HCT116 (cell line): ENCODE measurements around the gene ADRA1B. TPM values are rescaled to one million over a fixed set of nuclear protein-coding genes. Genes with fewer than 3 reads are reported as not detected.

Source experiments
- ATAC-seq: fragments of 200-7000 bp; cut with Tn5 transposase; 2 replicates; pipeline ENCODE4 v1.9.1; 2020; ENCODE audit warnings: mild to moderate bottlenecking, moderate library complexity
- BruUV-seq: library from RNA; stranded (reverse); fragments of 400-500 nt; replicated peaks from 2 replicates; lab custom pipeline; 2021; lab: Mats Ljungman, UMichigan
- CTCF ChIA-PET: fragments of 300-600 bp; sonication (Branson Sonifier 250); formaldehyde crosslinking; loops from one replicate; lab custom pipeline; 2021; ENCODE audit warnings: antibody characterized with exemption; lab: Charles Lee
- POLR2A ChIA-PET: fragments of 300-600, 350-600 bp; sonication (Branson Sonifier 250); formaldehyde crosslinking; loops from one replicate; lab custom pipeline; 2021; ENCODE audit warnings: antibody characterized with exemption; lab: Charles Lee
- RAD21 ChIA-PET, 2 experiments: fragments of 300-600 bp; sonication (Branson Sonifier 250); formaldehyde crosslinking; loops; one replicate each; lab custom pipeline; 2023; ENCODE audit warnings: low total read pairs in 2 of 2; ENCODE audit not compliant: uncharacterized antibody in 2 of 2, unreplicated experiment in 2 of 2, low non-redundant PET in 1 of 2; lab: Charles Lee
- DNase-seq: peaks from one replicate; pipeline ENCODE4 v3.0.0-alpha.2; 2010; ENCODE audit warnings: low read depth, low spot score
- H2AFZ ChIP-seq: fragments of 200-600 bp; shearing (Covaris generic), sonication (generic); 2 replicates; pipeline ENCODE4 v1.6.1; 2017; ENCODE audit warnings: low read depth, mixed run types, mixed read lengths, antibody characterized with exemption, low read length; ENCODE audit not compliant: poor library complexity, severe bottlenecking
- H3K27ac ChIP-seq: 2 replicates; pipeline ENCODE4 v1.5.1; 2012; ENCODE audit warnings: low read depth, low read length
- H3K27me3 ChIP-seq: fragments of 200-600 bp; sonication (generic); 2 replicates; pipeline ENCODE4 v1.6.1; 2016; ENCODE audit warnings: mixed run types, low read length, mixed read lengths; ENCODE audit not compliant: insufficient read depth
- H3K36me3 ChIP-seq, 2 experiments: fragments of 200-500 bp in 1 of 2; fragments of 200-600 bp in 1 of 2; sonication (Bioruptor generic) in 1 of 2; sonication (generic) in 1 of 2; 2 replicates each; pipeline versions ENCODE4 v1.5.1 to v1.6.1; 2014 to 2016; ENCODE audit warnings: low read length in 2 of 2, inconsistent platforms in 1 of 2, mixed read lengths in 1 of 2, mixed run types in 1 of 2; ENCODE audit not compliant: insufficient read depth in 2 of 2, control insufficient read depth in 1 of 2
- H3K4me1 ChIP-seq, 2 experiments: fragments of 200-600 bp in 1 of 2; sonication (generic) in 1 of 2; 2 replicates each; pipeline versions ENCODE4 v1.5.1 to v1.6.1; 2012 to 2017; ENCODE audit warnings: low read length in 2 of 2, inconsistent platforms in 1 of 2, mild to moderate bottlenecking in 1 of 2, mixed read lengths in 1 of 2, mixed run types in 1 of 2, moderate library complexity in 1 of 2; ENCODE audit not compliant: insufficient read depth in 2 of 2, control insufficient read depth in 1 of 2
- H3K4me2 ChIP-seq: fragments of 200-600 bp; sonication (generic); 2 replicates; pipeline ENCODE4 v1.6.1; 2017; ENCODE audit warnings: mixed run types, low read length, mixed read lengths
- H3K4me3 ChIP-seq, 2 experiments: fragments of 200-600 bp in 1 of 2; sonication (generic) in 1 of 2; replicated peaks in 1 of 2; 2 replicates each; pipeline ENCODE4 v1.5.1; 2011 to 2016; ENCODE audit warnings: low read length in 2 of 2, control low read depth in 1 of 2, low read depth in 1 of 2, mild to moderate bottlenecking in 1 of 2, mixed read lengths in 1 of 2, mixed run types in 1 of 2
- H3K79me2 ChIP-seq: fragments of 200-600 bp; sonication (generic); 2 replicates; pipeline ENCODE4 v1.6.1; 2017; ENCODE audit warnings: mild to moderate bottlenecking, mixed run types, low read length, moderate library complexity, mixed read lengths; ENCODE audit not compliant: insufficient read depth
- H3K9ac ChIP-seq: fragments of 200-600 bp; sonication (generic); 2 replicates; pipeline ENCODE4 v1.6.1; 2016; ENCODE audit warnings: low read length, mixed read lengths
- H3K9me2 ChIP-seq: fragments of 200-600 bp; sonication (generic), shearing (Covaris generic); 2 replicates; pipeline ENCODE4 v1.6.1; 2017; ENCODE audit warnings: mixed run types, mild to moderate bottlenecking, moderate library complexity; ENCODE audit not compliant: insufficient read depth
- H3K9me3 ChIP-seq, 2 experiments: fragments of 200-500 bp in 1 of 2; fragments of 200-600 bp in 1 of 2; sonication (Bioruptor generic) in 1 of 2; sonication (generic) in 1 of 2; 2 replicates each; pipeline ENCODE4 v1.6.1; 2014 to 2017; ENCODE audit warnings: low read length in 2 of 2, mixed read lengths in 2 of 2, inconsistent platforms in 1 of 2, low read depth in 1 of 2, mild to moderate bottlenecking in 1 of 2, mixed run types in 1 of 2, moderate library complexity in 1 of 2; ENCODE audit not compliant: control insufficient read depth in 1 of 2, insufficient read depth in 1 of 2
- H4K20me1 ChIP-seq: fragments of 200-600 bp; sonication (generic), shearing (Covaris generic); 2 replicates; pipeline ENCODE4 v1.6.1; 2017; ENCODE audit warnings: mixed run types, mild to moderate bottlenecking, moderate library complexity; ENCODE audit not compliant: insufficient read depth
- CBX3 ChIP-seq: IDR thresholded peaks from 2 replicates; pipeline ENCODE4 v1.6.1; 2012; ENCODE audit warnings: low read depth
- CEBPB ChIP-seq: IDR thresholded peaks from 2 replicates; pipeline ENCODE4 v1.6.1; 2012; ENCODE audit warnings: low read depth
- EGR1 ChIP-seq: IDR thresholded peaks from 2 replicates; pipeline ENCODE4 v1.6.1; 2012; ENCODE audit warnings: low read depth
- ELF1 ChIP-seq: IDR thresholded peaks from 2 replicates; pipeline ENCODE4 v1.6.1; 2012; ENCODE audit warnings: low read depth, borderline replicate concordance
- EZH2 ChIP-seq: fragments of 200-600 bp; sonication (generic); IDR thresholded peaks from 2 replicates; pipeline ENCODE4 v1.6.1; 2017; ENCODE audit warnings: antibody characterized with exemption, mixed run types
- FOSL1 ChIP-seq: IDR thresholded peaks from 2 replicates; pipeline ENCODE4 v1.6.1; 2012; ENCODE audit warnings: low read depth
- JUND ChIP-seq: IDR thresholded peaks from 2 replicates; pipeline ENCODE4 v1.6.1; 2012
- POLR2AphosphoS5 ChIP-seq: IDR thresholded peaks from 2 replicates; pipeline ENCODE4 v1.6.1; 2011; ENCODE audit warnings: mild to moderate bottlenecking, low read depth, low read length, moderate library complexity
- SIN3A ChIP-seq: IDR thresholded peaks from 2 replicates; pipeline ENCODE4 v1.6.1; 2012; ENCODE audit warnings: low read depth
- SP1 ChIP-seq: IDR thresholded peaks from 2 replicates; pipeline ENCODE4 v1.6.1; 2012; ENCODE audit warnings: low read depth
- SRF ChIP-seq: IDR thresholded peaks from 2 replicates; pipeline ENCODE4 v1.6.1; 2012; ENCODE audit warnings: low read depth
- TCF7L2 ChIP-seq: IDR thresholded peaks from 2 replicates; pipeline ENCODE4 v1.7.0; 2011; ENCODE audit warnings: borderline replicate concordance, inconsistent platforms; ENCODE audit not compliant: insufficient read depth, insufficient read length; ENCODE audit errors: extremely low read depth
- YY1 ChIP-seq: IDR thresholded peaks from 2 replicates; pipeline ENCODE4 v1.6.1; 2011; ENCODE audit warnings: low read length, low read depth, moderate library complexity, mild to moderate bottlenecking; ENCODE audit not compliant: insufficient replicate concordance; ENCODE audit errors: extremely low read depth
- ZFX ChIP-seq: fragments of 450-650 bp; IDR thresholded peaks from 2 replicates; pipeline ENCODE4 v1.6.1; 2017
- ZNF274 ChIP-seq: fragments of 200-500 bp; sonication (Bioruptor generic); IDR thresholded peaks from 2 replicates; pipeline ENCODE4 v1.6.1; 2014; ENCODE audit warnings: mild to moderate bottlenecking, low read depth, low read length, inconsistent platforms
- intact Hi-C: fragments of 100-400 bp; cut with micrococcal nuclease; formaldehyde crosslinking; loops from 2 replicates; pipeline ENCODE4 v1.10.0; 2022
- total RNA-seq: library from RNA; stranded (reverse); gene quantifications from one replicate; pipeline ENCODE4 v1.2.1, GENCODE V29; 2021; ENCODE audit not compliant: unreplicated experiment
- TF ChIP-seq, protein P1 (sequence below): IDR thresholded peaks from 2 replicates; pipeline ENCODE4 v1.6.1; 2012
- TF ChIP-seq, protein P2 (sequence below): IDR thresholded peaks from 2 replicates; pipeline ENCODE4 v1.6.1; 2012; ENCODE audit warnings: low read depth
- TF ChIP-seq, protein P3 (sequence below): IDR thresholded peaks from 2 replicates; pipeline ENCODE4 v1.6.1; 2012

Gene ADRA1B
- total RNA-seq, 1 experiment from 2014 or later: not detected

DNA sequence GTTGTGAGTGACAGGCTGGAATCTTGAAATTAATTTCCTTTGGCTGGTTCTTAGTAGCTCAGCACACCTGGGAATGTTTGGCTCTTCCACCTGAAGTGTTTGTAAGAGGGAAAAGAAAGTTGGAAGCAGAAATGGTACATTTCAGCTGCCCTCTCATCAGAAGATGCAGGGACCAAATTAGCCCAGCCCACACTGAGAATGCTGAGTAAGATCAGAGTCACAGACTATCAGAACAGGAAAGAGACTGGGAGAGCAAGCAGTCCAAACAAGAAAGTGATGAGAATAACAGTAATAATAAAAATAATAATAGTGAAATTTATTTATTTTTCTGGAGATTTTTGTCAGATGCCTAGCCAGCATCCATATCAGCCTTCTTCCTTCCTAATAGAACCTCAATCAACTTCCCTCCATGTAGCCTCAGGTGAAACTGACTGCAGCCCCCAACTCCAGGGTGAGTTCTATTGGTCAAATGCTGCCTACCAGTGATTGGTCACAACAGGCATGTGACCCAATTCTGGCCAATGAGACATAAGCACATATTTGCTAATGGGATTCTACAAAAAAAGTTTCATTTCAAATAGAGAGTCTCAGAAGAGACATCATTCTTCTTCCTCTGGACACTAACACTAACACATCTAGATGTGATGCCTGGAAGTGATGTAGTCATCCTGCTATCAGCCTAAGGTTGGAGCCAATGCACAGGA is 31.2 kb upstream of the ADRA1B start:
- intact Hi-C loops: no loop called here
- H3K9ac ChIP-seq: no peak overlapping the region
- CTCF ChIA-PET: no interaction called here
- DNase-seq: no peak
- POLR2A ChIA-PET: no interaction called here
- H4K20me1 ChIP-seq: no peaks in the 10 kb centered on the region
- no peak overlapping the region for H2AFZ ChIP-seq
- no peaks in the 10 kb centered on the region for H3K36me3 ChIP-seq
- H3K9me2 ChIP-seq: no peaks in the 10 kb centered on the region
- no peaks in the 10 kb centered on the region for H3K4me1 ChIP-seq
- H3K27ac ChIP-seq: no peak overlapping the region
- no peak overlapping the region for H3K4me3 ChIP-seq
- no TSS peak for BruUV-seq
- no peaks in the 10 kb centered on the region for H3K79me2 ChIP-seq
- RAD21 ChIA-PET: no interaction called here
- no peaks in the 10 kb centered on the region for H3K9me3 ChIP-seq
- ATAC-seq: no peak
- H3K27me3 ChIP-seq: no peaks in the 10 kb centered on the region
- H3K4me2 ChIP-seq: no peak overlapping the region
- TF ChIP-seq, protein P1, sequence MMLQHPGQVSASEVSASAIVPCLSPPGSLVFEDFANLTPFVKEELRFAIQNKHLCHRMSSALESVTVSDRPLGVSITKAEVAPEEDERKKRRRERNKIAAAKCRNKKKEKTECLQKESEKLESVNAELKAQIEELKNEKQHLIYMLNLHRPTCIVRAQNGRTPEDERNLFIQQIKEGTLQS: no peak
- TF ChIP-seq YY1 (no peak), CEBPB (no peak), POLR2AphosphoS5 (no peak), CBX3 (no peak), SP1 (no peak), SRF (no peak), TCF7L2 (no peak), EGR1 (no peak), ZFX (no peak), SIN3A (no peak), FOSL1 (no peak), EZH2 (no peak), ZNF274 (no peak), JUND (no peak), ELF1 (no peak)
- TF ChIP-seq, protein P2, sequence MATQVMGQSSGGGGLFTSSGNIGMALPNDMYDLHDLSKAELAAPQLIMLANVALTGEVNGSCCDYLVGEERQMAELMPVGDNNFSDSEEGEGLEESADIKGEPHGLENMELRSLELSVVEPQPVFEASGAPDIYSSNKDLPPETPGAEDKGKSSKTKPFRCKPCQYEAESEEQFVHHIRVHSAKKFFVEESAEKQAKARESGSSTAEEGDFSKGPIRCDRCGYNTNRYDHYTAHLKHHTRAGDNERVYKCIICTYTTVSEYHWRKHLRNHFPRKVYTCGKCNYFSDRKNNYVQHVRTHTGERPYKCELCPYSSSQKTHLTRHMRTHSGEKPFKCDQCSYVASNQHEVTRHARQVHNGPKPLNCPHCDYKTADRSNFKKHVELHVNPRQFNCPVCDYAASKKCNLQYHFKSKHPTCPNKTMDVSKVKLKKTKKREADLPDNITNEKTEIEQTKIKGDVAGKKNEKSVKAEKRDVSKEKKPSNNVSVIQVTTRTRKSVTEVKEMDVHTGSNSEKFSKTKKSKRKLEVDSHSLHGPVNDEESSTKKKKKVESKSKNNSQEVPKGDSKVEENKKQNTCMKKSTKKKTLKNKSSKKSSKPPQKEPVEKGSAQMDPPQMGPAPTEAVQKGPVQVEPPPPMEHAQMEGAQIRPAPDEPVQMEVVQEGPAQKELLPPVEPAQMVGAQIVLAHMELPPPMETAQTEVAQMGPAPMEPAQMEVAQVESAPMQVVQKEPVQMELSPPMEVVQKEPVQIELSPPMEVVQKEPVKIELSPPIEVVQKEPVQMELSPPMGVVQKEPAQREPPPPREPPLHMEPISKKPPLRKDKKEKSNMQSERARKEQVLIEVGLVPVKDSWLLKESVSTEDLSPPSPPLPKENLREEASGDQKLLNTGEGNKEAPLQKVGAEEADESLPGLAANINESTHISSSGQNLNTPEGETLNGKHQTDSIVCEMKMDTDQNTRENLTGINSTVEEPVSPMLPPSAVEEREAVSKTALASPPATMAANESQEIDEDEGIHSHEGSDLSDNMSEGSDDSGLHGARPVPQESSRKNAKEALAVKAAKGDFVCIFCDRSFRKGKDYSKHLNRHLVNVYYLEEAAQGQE: no peak
- TF ChIP-seq, protein P3, sequence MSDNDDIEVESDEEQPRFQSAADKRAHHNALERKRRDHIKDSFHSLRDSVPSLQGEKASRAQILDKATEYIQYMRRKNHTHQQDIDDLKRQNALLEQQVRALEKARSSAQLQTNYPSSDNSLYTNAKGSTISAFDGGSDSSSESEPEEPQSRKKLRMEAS: no peak
- TF ChIP-seq, all 23 proteins: peak for 0
